Measurements from ENCODE around the gene APOL3.
"Not testable (repeated sequence)": the region's sequence is repeated elsewhere in the genome, so short reads cannot be mapped to it uniquely, and the experiment has no call there.

The APOL3 gene

DNA sequence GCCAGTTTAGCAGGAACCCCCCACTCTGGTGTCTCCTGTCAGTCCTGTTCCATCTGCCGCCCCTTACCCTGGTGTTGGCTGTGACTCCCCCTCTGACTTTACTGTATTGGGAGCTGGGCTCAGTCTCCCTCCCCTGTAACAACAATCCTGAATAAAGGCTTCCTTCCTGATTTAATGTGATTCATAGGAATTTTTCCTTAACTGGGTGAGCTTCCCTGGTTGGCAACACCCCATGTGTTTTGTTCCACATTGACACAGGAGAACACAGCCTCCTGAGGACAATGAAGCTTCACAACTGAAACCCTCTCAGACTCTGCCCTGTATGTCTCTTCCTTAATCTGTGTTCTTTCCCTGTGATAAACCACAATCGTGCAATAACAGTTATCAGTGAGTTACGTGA lies 32.6 kb upstream of the APOL3 start:
- ChIA-PET CTCF (interaction anchor here (0.7 to 3.9 kb wide), 5 partner anchors 13 to 93 kb away, joined by 3 to 21 read pairs (median 8); partner anchors contain the start of gene APOL2), POLR2A (no interaction called here)
- no peak for DNase-seq (ENCODE audit: extremely low spot score)
- TF ChIP-seq CTCF (IDR thresholded peaks at IDR 0.05; ENCODE audit: control extremely low read depth, extremely low read depth, low read depth, missing control alignments) = no peak

GRCh38 chr22:36192542-36192941 lies 32.0 kb upstream of the APOL3 start:
- no peak for DNase-seq (ENCODE audit: extremely low spot score)
- ChIA-PET CTCF (interaction anchor here (0.7 to 3.9 kb wide), 4 partner anchors 13 to 94 kb away, joined by 3 to 21 read pairs (median 13); partner anchors contain the start of gene APOL2), POLR2A (no interaction called here)
- no peak for TF ChIP-seq CTCF (IDR thresholded peaks at IDR 0.05; ENCODE audit: control extremely low read depth, extremely low read depth, low read depth, missing control alignments)

GRCh38 chr22:36191106-36191836 lies 30.7 kb upstream of the APOL3 start:
- DNase-seq (ENCODE audit: extremely low spot score) = no peak
- POLR2A ChIA-PET = no interaction called here
- CTCF ChIA-PET = interaction anchor here (1.4 to 3.2 kb wide), 3 partner anchors 11 to 87 kb away, joined by 5 to 21 read pairs (median 8); partner anchors contain the start of gene APOL2

GRCh38 chr22:36187862-36188261 lies 27.3 kb upstream of the APOL3 start:
- CTCF ChIA-PET; POLR2A ChIA-PET; DNase-seq (ENCODE audit: extremely low spot score): not testable (repeated sequence)

More at GRCh38 chr22:36191106-36191836, 30.7 kb upstream of the APOL3 start:
- TF ChIP-seq CTCF (IDR thresholded peaks at IDR 0.05; ENCODE audit: control extremely low read depth, extremely low read depth, low read depth, missing control alignments) = no peak

DNA sequence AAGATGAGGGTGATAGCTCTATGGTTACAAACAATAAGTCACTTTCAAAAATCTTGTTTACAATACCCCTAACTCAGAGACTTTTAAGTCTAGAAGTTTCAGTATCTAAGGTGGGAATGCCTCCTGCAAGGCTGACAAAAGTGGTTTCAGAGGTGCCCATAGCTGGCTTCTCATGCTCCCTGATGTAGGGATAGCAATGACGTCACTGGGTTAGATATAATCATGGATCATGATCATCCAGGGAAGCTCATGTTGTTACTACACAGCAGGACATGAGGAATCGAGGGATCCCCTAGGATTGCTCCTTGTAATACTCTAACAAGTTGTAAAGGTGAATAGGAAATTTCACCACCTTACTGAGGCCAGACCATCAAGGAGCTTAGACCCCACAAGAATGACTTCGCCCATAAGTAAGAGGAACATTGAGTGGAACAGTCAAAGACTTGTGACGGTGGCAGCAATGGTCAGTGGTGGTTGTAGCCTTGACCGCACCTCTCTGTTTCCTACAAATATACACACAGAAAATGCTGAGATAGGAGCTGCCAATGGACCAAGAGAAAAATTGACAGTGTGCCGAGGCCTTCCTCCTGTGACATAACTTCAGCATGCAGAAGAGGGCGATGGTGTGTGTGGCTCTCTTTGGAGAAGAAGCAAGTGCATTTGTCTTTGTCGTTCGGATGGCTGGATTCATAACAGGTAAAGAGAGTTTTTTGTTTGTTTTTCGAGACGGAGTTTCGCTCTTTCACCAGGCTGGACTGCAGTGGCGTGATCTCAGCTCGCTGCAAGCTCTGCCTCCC lies 25.5 kb upstream of the APOL3 start:
- no peak for TF ChIP-seq CTCF (IDR thresholded peaks at IDR 0.05; ENCODE audit: control extremely low read depth, extremely low read depth, low read depth, missing control alignments)
- DNase-seq (ENCODE audit: extremely low spot score) = no peak
- ChIA-PET POLR2A (no interaction called here), CTCF (interaction anchor here (0.9 to 1.6 kb wide), 5 partner anchors 10 to 86 kb away, joined by 3 to 5 read pairs (median 3); partner anchors contain the start of gene APOL2)

DNA sequence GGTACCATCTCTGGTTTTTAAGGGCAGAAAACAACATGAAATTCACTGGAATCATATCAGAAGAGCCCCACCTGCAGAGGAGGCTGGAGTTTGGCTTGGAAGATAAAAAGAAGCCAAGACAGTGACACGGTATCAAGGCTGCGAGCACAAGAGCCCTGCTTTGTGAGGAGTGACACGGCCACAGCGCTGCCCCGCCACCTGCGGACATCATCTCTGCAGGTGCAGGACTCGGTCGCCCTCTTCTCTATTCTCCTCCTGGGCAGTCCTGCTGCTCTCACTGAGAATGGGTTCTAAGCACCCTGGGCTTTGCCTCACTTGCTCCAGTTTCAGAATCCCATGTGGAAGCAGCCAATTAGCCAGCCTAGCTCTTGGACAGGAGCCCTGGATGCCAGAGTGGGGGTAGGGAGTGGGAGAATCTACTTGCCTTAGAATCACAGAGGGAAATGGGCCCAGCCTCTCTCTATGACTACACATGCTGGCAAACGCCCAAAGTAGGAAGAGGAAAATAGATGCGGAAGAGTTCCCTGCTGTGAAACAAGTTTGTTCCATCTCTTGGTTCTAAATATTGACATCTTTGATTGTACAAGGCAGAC lies 24.0 kb upstream of the APOL3 start:
- no peak for DNase-seq (ENCODE audit: extremely low spot score)
- ChIA-PET CTCF (interaction anchor here (1.6 to 8.4 kb wide), 2 partner anchors 11 to 42 kb away, joined by 5 to 88 read pairs; no protein-coding TSS in a partner anchor), POLR2A (no interaction called here)
- no peak for TF ChIP-seq CTCF (IDR thresholded peaks at IDR 0.05; ENCODE audit: control extremely low read depth, extremely low read depth, low read depth, missing control alignments)
